Left renal pelvis (tissue), 4 donors: ENCODE results near the gene UBE2V1. TPM values are rescaled to one million over a fixed set of nuclear protein-coding genes. Genes with fewer than 3 reads are reported as not detected.

Source experiments
- polyA plus RNA-seq, 4 donors: library from polyadenylated mRNA; unstranded; fragments of 120-200 nt; gene quantifications; one replicate each; pipeline ENCODE4 v1.2.1, GENCODE V29; 2013; ENCODE audit not compliant: insufficient read length in 4 of 4

UBE2V1 gene
- polyA plus RNA-seq, 4 donors, result 125 to 171 (median 158) TPM

Other genes starting within 250 kb of the UBE2V1 start
- 10 to 100 TPM in 2 of 4 donors, 1 to 10 TPM in 2; 8.7 to 10.7 (median 9.9) TPM for gene SPATA2, start 197.6 kb downstream of the UBE2V1 start, polyA plus RNA-seq
- 10 to 100 TPM; 56.9 to 79.1 (median 65.5) TPM for gene RNF114, start 176.8 kb downstream of the UBE2V1 start, polyA plus RNA-seq
- 10 to 100 TPM in 1 of 4 donors, 1 to 10 TPM in 3; 3.0 to 13.5 (median 8.9) TPM for gene SNAI1, start 130.2 kb downstream of the UBE2V1 start, polyA plus RNA-seq
- gene PEDS1, start 40.6 kb upstream of the UBE2V1 start, polyA plus RNA-seq, result 10 to 100 TPM; 25.0 to 28.4 (median 27.1) TPM
- 10 to 100 TPM in 1 of 4 donors, 1 to 10 TPM in 3; 3.2 to 14.3 (median 5.4) TPM for gene CEBPB, start 77.7 kb upstream of the UBE2V1 start, polyA plus RNA-seq